Spleen (tissue), 7 donors: Measurements from ENCODE around the gene ARHGAP19.

ENCODE experiments used
- POLR2A ChIP-seq, 3 donors: fragments of 450-650 bp; IDR thresholded peaks; one replicate each; pipeline ENCODE4 v1.5.1; 2017; ENCODE audit warnings: antibody characterized with exemption in 3 of 3, mild to moderate bottlenecking in 1 of 3
- POLR2AphosphoS5 ChIP-seq, 3 donors: sonication (generic); formaldehyde crosslinking; IDR thresholded peaks; one replicate each; pipeline ENCODE4 v1.5.1; 2017; ENCODE audit warnings: antibody characterized with exemption in 3 of 3
- TF ChIP-seq, protein P1 (sequence below), 11 experiments: fragments of 200-600 bp in 7 of 11; fragments of 450-650 bp in 4 of 11; sonication (generic) in 4 of 11; IDR thresholded peaks in 8 of 11; conservative IDR thresholded peaks in 3 of 11; 1 replicate in 7 of 11; 2 replicates in 4 of 11; pipeline versions ENCODE4 v1.4.0 to v1.8.0; 2016 to 2021; ENCODE audit warnings: antibody characterized with exemption in 11 of 11, inconsistent platforms in 4 of 11, mild to moderate bottlenecking in 1 of 11
- donor health status: DM: no; HTN: no; CAD: no; lungs with moderate emphysema.
- donor health status: DM: no; HTN: no; CAD: no.
- donor health status: DM: no; HTN: no; CAD: no.

GRCh38 chr10:97238855-97239254 lies 53.6 kb downstream of the ARHGAP19 start:
- no peak for TF ChIP-seq POLR2AphosphoS5 (IDR thresholded peaks at IDR 0.05)
- TF ChIP-seq, protein P1, sequence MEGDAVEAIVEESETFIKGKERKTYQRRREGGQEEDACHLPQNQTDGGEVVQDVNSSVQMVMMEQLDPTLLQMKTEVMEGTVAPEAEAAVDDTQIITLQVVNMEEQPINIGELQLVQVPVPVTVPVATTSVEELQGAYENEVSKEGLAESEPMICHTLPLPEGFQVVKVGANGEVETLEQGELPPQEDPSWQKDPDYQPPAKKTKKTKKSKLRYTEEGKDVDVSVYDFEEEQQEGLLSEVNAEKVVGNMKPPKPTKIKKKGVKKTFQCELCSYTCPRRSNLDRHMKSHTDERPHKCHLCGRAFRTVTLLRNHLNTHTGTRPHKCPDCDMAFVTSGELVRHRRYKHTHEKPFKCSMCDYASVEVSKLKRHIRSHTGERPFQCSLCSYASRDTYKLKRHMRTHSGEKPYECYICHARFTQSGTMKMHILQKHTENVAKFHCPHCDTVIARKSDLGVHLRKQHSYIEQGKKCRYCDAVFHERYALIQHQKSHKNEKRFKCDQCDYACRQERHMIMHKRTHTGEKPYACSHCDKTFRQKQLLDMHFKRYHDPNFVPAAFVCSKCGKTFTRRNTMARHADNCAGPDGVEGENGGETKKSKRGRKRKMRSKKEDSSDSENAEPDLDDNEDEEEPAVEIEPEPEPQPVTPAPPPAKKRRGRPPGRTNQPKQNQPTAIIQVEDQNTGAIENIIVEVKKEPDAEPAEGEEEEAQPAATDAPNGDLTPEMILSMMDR (IDR thresholded peaks at IDR 0.05 in 8 of 11, conservative IDR thresholded peaks at IDR 0.05 in 3 of 11), result no peak
- TF ChIP-seq POLR2A (IDR thresholded peaks at IDR 0.05), result no peak
